ENCODE measurements around the gene CGB1.

Gene CGB1

DNA sequence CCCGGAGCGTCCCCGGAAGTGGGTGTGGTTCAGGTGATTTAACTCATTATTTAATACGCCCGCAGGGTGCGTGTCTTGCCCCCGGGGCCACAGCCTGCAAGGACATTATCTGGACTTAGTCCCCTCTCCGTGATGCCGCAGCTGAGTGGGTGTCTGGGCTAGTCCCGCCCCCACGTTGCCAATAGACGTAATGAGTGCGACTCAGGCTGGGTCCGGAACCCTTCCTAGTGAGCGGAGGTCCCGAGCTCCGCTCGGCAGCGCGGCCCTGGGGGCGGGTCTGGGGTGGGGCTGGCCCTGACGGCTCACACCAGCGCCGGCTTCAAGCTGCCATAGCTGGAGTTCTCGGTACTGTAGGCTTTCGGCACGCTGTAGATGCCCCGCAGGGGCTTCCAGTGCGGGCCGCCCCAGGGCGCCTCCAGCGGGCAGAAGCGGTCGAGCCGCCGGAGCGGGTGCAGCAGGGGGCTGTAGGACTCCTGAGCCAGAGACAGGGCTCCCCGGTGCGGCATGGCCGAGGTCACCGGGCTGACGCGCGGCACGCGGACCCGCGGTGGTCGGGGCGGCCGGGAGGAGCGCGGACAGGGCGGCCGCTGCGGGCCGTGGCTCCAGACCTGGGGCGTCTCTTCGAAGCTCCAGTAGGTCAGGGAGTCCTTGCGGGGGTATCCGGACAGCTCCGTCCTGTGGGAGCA is 18.9 kb downstream of the CGB1 start (continued):
- TF ChIP-seq ZNF701 (tag by site-specific recombination; IDR thresholded peaks at IDR 0.05), result no peak
- TF ChIP-seq KLF7 (tag by site-specific recombination; IDR thresholded peaks at IDR 0.05; ENCODE audit: borderline replicate concordance), result peak; percentile 54; the same call in 1 of the 2 replicates
- no peak for TF ChIP-seq ZEB2 (tag by site-specific recombination; IDR thresholded peaks at IDR 0.05)
- TF ChIP-seq ZFP3 (tag by site-specific recombination; IDR thresholded peaks at IDR 0.05; ENCODE audit: low read depth), result no peak
- TF ChIP-seq ZNF791 (tag by site-specific recombination; IDR thresholded peaks at IDR 0.05), result no peak
- TF ChIP-seq, protein P1, sequence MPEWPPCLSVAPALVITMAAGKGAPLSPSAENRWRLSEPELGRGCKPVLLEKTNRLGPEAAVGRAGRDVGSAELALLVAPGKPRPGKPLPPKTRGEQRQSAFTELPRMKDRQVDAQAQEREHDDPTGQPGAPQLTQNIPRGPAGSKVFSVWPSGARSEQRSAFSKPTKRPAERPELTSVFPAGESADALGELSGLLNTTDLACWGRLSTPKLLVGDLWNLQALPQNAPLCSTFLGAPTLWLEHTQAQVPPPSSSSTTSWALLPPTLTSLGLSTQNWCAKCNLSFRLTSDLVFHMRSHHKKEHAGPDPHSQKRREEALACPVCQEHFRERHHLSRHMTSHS (tag by site-specific recombination; IDR thresholded peaks at IDR 0.05), result no peak
- no peak for TF ChIP-seq ZNF292 (tag by site-specific recombination; IDR thresholded peaks at IDR 0.05; ENCODE audit: borderline replicate concordance, low read depth)
- TF ChIP-seq SP7 (tag by site-specific recombination; IDR thresholded peaks at IDR 0.05), result peak; percentile 26; the same call in 1 of the 2 replicates
- TF ChIP-seq BCL11B (tag by site-specific recombination; IDR thresholded peaks at IDR 0.05; ENCODE audit: low read depth), result 0 out of 2 replicates have a peak, but pooled peaks have one; percentile 20
- no peak for TF ChIP-seq ZBTB1 (tag by site-specific recombination; IDR thresholded peaks at IDR 0.05)
- no peak for TF ChIP-seq TRIM28 (IDR thresholded peaks at IDR 0.05; ENCODE audit: borderline replicate concordance, low read length)
- TF ChIP-seq ZNF112 (tag by site-specific recombination; IDR thresholded peaks at IDR 0.05), result no peak
- no peak for TF ChIP-seq YY2 (tag by site-specific recombination; IDR thresholded peaks at IDR 0.05)
- peak; percentile 60 for TF ChIP-seq ZNF335 (tag by site-specific recombination; conservative IDR thresholded peaks at IDR 0.05)
- TF ChIP-seq ZNF302 (tag by site-specific recombination; IDR thresholded peaks at IDR 0.05; ENCODE audit: low read depth), result no peak
- no peak for TF ChIP-seq ZNF529 (tag by site-specific recombination; IDR thresholded peaks at IDR 0.05; ENCODE audit: insufficient replicate concordance)
- no peak for TF ChIP-seq ZNF513 (tag by site-specific recombination; IDR thresholded peaks at IDR 0.05)
- TF ChIP-seq ZBTB7A (tag by site-specific recombination; IDR thresholded peaks at IDR 0.05; ENCODE audit: low read depth), result no peak
- TF ChIP-seq HIC1 (tag by site-specific recombination; IDR thresholded peaks at IDR 0.05), result 0 out of 2 replicates have a peak, but pooled peaks have one; percentile 14
- TF ChIP-seq ZNF600 (tag by site-specific recombination; IDR thresholded peaks at IDR 0.05), result peak; percentile 64
- TF ChIP-seq ZNF157 (tag by site-specific recombination; IDR thresholded peaks at IDR 0.05), result no peak
- no peak for TF ChIP-seq ZNF221 (tag by site-specific recombination; IDR thresholded peaks at IDR 0.05; ENCODE audit: borderline replicate concordance)
- TF ChIP-seq ZNF184 (tag by site-specific recombination; IDR thresholded peaks at IDR 0.05), result no peak
- TF ChIP-seq ZNF148 (tag by site-specific recombination; IDR thresholded peaks at IDR 0.05; ENCODE audit: borderline replicate concordance), result no peak
- TF ChIP-seq BCL11A (tag by site-specific recombination; IDR thresholded peaks at IDR 0.05; ENCODE audit: low read depth), result no peak
- no peak for TF ChIP-seq ZNF16 (tag by site-specific recombination; IDR thresholded peaks at IDR 0.05; ENCODE audit: low read depth)
- TF ChIP-seq ZNF548 (tag by site-specific recombination; IDR thresholded peaks at IDR 0.05), result no peak
- TF ChIP-seq REPIN1 (tag by site-specific recombination; IDR thresholded peaks at IDR 0.05; ENCODE audit: low read depth), result no peak
- no peak for TF ChIP-seq ZNF311 (tag by site-specific recombination; IDR thresholded peaks at IDR 0.05; ENCODE audit: borderline replicate concordance)
- TF ChIP-seq SETDB1 (IDR thresholded peaks at IDR 0.05; ENCODE audit: insufficient read length, low read length), result no peak
- TF ChIP-seq, protein P2, sequence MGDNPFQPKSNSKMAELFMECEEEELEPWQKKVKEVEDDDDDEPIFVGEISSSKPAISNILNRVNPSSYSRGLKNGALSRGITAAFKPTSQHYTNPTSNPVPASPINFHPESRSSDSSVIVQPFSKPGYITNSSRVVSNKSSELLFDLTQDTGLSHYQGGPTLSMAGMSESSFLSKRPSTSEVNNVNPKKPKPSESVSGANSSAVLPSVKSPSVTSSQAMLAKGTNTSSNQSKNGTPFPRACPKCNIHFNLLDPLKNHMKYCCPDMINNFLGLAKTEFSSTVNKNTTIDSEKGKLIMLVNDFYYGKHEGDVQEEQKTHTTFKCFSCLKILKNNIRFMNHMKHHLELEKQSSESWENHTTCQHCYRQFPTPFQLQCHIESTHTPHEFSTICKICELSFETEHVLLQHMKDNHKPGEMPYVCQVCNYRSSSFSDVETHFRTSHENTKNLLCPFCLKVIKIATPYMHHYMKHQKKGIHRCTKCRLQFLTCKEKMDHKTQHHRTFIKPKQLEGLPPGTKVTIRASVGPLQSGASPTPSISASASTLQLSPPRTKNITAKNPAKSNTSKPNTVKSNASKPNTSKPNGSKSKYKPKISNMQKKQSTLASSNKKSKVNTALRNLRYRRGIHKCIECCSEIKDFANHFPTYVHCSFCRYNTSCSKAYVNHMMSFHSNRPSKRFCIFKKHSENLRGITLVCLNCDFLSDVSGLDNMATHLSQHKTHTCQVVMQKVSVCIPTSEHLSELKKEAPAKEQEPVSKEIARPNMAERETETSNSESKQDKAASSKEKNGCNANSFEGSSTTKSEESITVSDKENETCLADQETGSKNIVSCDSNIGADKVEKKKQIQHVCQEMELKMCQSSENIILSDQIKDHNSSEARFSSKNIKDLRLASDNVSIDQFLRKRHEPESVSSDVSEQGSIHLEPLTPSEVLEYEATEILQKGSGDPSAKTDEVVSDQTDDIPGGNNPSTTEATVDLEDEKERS (tag by site-specific recombination; IDR thresholded peaks at IDR 0.05), result no peak
